Thoracic aorta (tissue), 2 donors: ENCODE data around the gene MELTF. TPM values are rescaled to one million over a fixed set of nuclear protein-coding genes. Genes with fewer than 3 reads are reported as not detected.
A peak's percentile ranks its signal among the peaks of the same experiment; 100 is the strongest.

Experiments used
- ATAC-seq: fragments of 150-250 bp; one replicate; pipeline ENCODE4 v1.8.0; 2017; ENCODE audit warnings: low read depth; ENCODE audit not compliant: insufficient number of reproducible peaks, low FRiP score
- DNase-seq: peaks from one replicate; pipeline ENCODE4 v3.0.0-alpha.2; 2020; ENCODE audit warnings: low spot score
- H3K27ac ChIP-seq, 2 donors: fragments of 200-600 bp; sonication (generic); 1 replicate in 1 of 2; 2 replicates in 1 of 2; pipeline ENCODE4 v1.5.1; 2016; ENCODE audit warnings: mild to moderate bottlenecking in 2 of 2, moderate library complexity in 2 of 2
- H3K27me3 ChIP-seq: fragments of 200-600 bp; sonication (generic); replicated peaks from 2 replicates; pipeline ENCODE4 v1.6.0; 2016; ENCODE audit warnings: mild to moderate bottlenecking; ENCODE audit not compliant: insufficient read depth
- H3K36me3 ChIP-seq: fragments of 200-600 bp; sonication (generic); one replicate; pipeline ENCODE4 v1.5.1; 2016
- H3K4me1 ChIP-seq, 2 donors: fragments of 200-600 bp; sonication (generic); 1 replicate in 1 of 2; 2 replicates in 1 of 2; pipeline versions ENCODE4 v1.5.1 to v1.6.0; 2016; ENCODE audit warnings: low read depth in 2 of 2, mild to moderate bottlenecking in 1 of 2; ENCODE audit not compliant: control insufficient read depth in 1 of 2
- H3K4me3 ChIP-seq: fragments of 200-600 bp; sonication (generic); 2 replicates; pipeline ENCODE4 v1.5.1; 2016; ENCODE audit warnings: mild to moderate bottlenecking
- H3K9me3 ChIP-seq: fragments of 200-600 bp; sonication (generic); 2 replicates; pipeline ENCODE4 v1.5.1; 2016
- CTCF ChIP-seq: fragments of 200-600 bp; sonication (generic); IDR thresholded peaks from one replicate; pipeline ENCODE4 v1.5.1; 2019; ENCODE audit warnings: antibody characterized with exemption
- total RNA-seq, 2 donors: library from RNA; depleted of rRNA; stranded (reverse); fragments of >200 nt; gene quantifications; one replicate each; pipeline versions ENCODE4 v1.1.0 to v1.2.3, GENCODE V29; 2016

MELTF gene
- total RNA-seq, 2 donors from 2014 or later, result 6.1 to 8.7 TPM

GRCh38 chr3:197002701-197003454 is 26.7 kb downstream of the MELTF start:
- Histone ChIP-seq H3K36me3 (no peaks in the 10 kb centered on the region), H3K4me1 (peaks cover 3 to 9% of the 10 kb centered on the region in 2 donors), H3K4me3 (peak overlapping the region; percentile 86), H3K27ac (peak overlapping the region; percentile 85), H3K9me3 (no peaks in the 10 kb centered on the region), H3K27me3 (no peaks in the 10 kb centered on the region)
- DNase-seq (no peak), ATAC-seq (peak; percentile 70)
- peak; percentile 65 for TF ChIP-seq CTCF

- peaks cover 3 to 9% of the 10 kb centered on the region in 2 donors for H3K4me1 ChIP-seq
- peak overlapping the region; percentile 85 for H3K27ac ChIP-seq
- no peaks in the 10 kb centered on the region for H3K27me3 ChIP-seq
- no peaks in the 10 kb centered on the region for H3K9me3 ChIP-seq
- no peak for TF ChIP-seq CTCF
- ATAC-seq (peak; percentile 16), DNase-seq (no peak)
- no peaks in the 10 kb centered on the region for H3K36me3 ChIP-seq
- peak overlapping the region; percentile 86 for H3K4me3 ChIP-seq
These were observed 27.5 kb downstream of the MELTF start for GRCh38 chr3:197001972-197002700.

- DNase-seq (no peak), ATAC-seq (no peak)
- Histone ChIP-seq H3K9me3 (no peaks in the 10 kb centered on the region), H3K27me3 (no peaks in the 10 kb centered on the region), H3K4me3 (peak overlapping the region; percentile 86), H3K36me3 (no peaks in the 10 kb centered on the region), H3K27ac (peak overlapping the region in 1 of 2 donors; percentile 85), H3K4me1 (peaks cover 3 to 9% of the 10 kb centered on the region in 2 donors)
- no peak for TF ChIP-seq CTCF
These were observed 28.3 kb downstream of the MELTF start for GRCh38 chr3:197001106-197001971.

- Histone ChIP-seq H3K4me1 (peaks cover 3 to 9% of the 10 kb centered on the region in 2 donors), H3K4me3 (no peak overlapping the region), H3K36me3 (no peaks in the 10 kb centered on the region), H3K27ac (no peak overlapping the region), H3K9me3 (no peaks in the 10 kb centered on the region), H3K27me3 (no peaks in the 10 kb centered on the region)
- no peak for DNase-seq
- ATAC-seq, result no peak
- no peak for TF ChIP-seq CTCF
These were observed 29.4 kb downstream of the MELTF start for GRCh38 chr3:197000211-197000610.
